SK-N-SH (cell line): ENCODE results near the gene POLL.

Experiments used
- EZH2phosphoT487 ChIP-seq: fragments of 200-600 bp; sonication (generic); IDR thresholded peaks from 2 replicates; pipeline ENCODE4 v1.6.1; 2017; ENCODE audit warnings: low read depth, mixed run types, mild to moderate bottlenecking, antibody characterized with exemption, moderate library complexity, borderline replicate concordance
- FOXM1 ChIP-seq: IDR thresholded peaks from 2 replicates; pipeline ENCODE4 v1.4.0; 2012; ENCODE audit warnings: low read depth, mild to moderate bottlenecking
- NFIC ChIP-seq: IDR thresholded peaks from 2 replicates; pipeline ENCODE4 v1.4.0; 2012; ENCODE audit warnings: borderline replicate concordance
- NRF1 ChIP-seq: IDR thresholded peaks from 2 replicates; pipeline ENCODE4 v1.6.1; 2012; ENCODE audit warnings: low read depth, mild to moderate bottlenecking, low read length
- TAF1 ChIP-seq: IDR thresholded peaks from 2 replicates; pipeline ENCODE4 v1.6.1; 2012; ENCODE audit warnings: low read depth, mild to moderate bottlenecking, low read length, moderate library complexity, borderline replicate concordance
- TF ChIP-seq, protein P1 (sequence below): fragments of 200-600 bp; sonication (generic); IDR thresholded peaks from 2 replicates; pipeline ENCODE4 v1.6.1; 2017; ENCODE audit warnings: antibody characterized with exemption, mild to moderate bottlenecking, moderate library complexity
- TF ChIP-seq, protein P2 (sequence below): IDR thresholded peaks from 2 replicates; pipeline ENCODE4 v1.4.0; 2012; ENCODE audit warnings: low read depth, borderline replicate concordance
- TF ChIP-seq, protein P3 (sequence below): fragments of 150-350 bp; IDR thresholded peaks from 2 replicates; pipeline ENCODE4 v1.6.1; 2017; ENCODE audit warnings: antibody characterized with exemption, low read length, low read depth, borderline replicate concordance
- TF ChIP-seq, protein P4 (sequence below): IDR thresholded peaks from 2 replicates; pipeline ENCODE4 v1.6.1; 2012; ENCODE audit warnings: mild to moderate bottlenecking, low read depth, low read length, moderate library complexity

DNA sequence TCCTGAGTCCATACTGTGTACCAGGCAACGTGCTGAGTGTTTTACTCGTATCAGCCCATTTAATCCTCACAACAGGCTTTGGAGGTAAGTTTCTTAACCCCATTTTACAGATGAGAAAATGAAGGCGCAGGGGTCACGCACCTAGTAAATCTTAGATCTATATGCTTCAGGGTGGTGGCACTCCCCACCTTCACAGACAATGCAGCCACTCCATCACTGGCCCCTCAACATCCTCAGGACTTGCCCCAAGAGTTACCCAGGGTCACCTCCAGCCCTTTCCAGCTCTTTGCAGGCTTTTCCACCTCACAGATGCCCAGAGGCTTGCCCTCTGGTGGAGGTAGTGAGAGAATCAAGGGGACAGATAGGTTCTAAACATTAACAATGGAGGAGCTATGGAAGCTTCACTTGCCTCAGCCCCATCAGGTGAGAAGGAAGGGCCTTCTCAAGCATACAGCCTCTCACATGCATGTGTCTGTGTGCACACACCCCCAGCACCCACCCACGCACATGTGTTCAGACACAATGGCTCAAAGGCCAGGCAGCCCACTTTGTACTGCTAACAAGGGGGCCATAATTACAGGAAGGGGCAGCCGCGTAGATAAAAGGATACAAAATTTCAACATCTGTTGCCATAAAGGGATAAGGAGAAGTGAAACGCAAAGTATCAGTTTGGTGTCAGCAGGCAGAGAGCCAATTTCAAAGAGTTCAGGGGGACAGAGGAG, 29.2 kb upstream of the POLL start:
- TF ChIP-seq, protein P1, sequence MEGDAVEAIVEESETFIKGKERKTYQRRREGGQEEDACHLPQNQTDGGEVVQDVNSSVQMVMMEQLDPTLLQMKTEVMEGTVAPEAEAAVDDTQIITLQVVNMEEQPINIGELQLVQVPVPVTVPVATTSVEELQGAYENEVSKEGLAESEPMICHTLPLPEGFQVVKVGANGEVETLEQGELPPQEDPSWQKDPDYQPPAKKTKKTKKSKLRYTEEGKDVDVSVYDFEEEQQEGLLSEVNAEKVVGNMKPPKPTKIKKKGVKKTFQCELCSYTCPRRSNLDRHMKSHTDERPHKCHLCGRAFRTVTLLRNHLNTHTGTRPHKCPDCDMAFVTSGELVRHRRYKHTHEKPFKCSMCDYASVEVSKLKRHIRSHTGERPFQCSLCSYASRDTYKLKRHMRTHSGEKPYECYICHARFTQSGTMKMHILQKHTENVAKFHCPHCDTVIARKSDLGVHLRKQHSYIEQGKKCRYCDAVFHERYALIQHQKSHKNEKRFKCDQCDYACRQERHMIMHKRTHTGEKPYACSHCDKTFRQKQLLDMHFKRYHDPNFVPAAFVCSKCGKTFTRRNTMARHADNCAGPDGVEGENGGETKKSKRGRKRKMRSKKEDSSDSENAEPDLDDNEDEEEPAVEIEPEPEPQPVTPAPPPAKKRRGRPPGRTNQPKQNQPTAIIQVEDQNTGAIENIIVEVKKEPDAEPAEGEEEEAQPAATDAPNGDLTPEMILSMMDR = no peak
- TF ChIP-seq, protein P2, sequence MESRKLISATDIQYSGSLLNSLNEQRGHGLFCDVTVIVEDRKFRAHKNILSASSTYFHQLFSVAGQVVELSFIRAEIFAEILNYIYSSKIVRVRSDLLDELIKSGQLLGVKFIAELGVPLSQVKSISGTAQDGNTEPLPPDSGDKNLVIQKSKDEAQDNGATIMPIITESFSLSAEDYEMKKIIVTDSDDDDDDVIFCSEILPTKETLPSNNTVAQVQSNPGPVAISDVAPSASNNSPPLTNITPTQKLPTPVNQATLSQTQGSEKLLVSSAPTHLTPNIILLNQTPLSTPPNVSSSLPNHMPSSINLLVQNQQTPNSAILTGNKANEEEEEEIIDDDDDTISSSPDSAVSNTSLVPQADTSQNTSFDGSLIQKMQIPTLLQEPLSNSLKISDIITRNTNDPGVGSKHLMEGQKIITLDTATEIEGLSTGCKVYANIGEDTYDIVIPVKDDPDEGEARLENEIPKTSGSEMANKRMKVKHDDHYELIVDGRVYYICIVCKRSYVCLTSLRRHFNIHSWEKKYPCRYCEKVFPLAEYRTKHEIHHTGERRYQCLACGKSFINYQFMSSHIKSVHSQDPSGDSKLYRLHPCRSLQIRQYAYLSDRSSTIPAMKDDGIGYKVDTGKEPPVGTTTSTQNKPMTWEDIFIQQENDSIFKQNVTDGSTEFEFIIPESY = no peak
- TF ChIP-seq NRF1 = no peak
- no peak for TF ChIP-seq EZH2phosphoT487
- no peak for TF ChIP-seq NFIC
- no peak for TF ChIP-seq TAF1
- TF ChIP-seq FOXM1 = no peak
- TF ChIP-seq, protein P3, sequence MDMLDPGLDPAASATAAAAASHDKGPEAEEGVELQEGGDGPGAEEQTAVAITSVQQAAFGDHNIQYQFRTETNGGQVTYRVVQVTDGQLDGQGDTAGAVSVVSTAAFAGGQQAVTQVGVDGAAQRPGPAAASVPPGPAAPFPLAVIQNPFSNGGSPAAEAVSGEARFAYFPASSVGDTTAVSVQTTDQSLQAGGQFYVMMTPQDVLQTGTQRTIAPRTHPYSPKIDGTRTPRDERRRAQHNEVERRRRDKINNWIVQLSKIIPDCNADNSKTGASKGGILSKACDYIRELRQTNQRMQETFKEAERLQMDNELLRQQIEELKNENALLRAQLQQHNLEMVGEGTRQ = no peak
- TF ChIP-seq, protein P4, sequence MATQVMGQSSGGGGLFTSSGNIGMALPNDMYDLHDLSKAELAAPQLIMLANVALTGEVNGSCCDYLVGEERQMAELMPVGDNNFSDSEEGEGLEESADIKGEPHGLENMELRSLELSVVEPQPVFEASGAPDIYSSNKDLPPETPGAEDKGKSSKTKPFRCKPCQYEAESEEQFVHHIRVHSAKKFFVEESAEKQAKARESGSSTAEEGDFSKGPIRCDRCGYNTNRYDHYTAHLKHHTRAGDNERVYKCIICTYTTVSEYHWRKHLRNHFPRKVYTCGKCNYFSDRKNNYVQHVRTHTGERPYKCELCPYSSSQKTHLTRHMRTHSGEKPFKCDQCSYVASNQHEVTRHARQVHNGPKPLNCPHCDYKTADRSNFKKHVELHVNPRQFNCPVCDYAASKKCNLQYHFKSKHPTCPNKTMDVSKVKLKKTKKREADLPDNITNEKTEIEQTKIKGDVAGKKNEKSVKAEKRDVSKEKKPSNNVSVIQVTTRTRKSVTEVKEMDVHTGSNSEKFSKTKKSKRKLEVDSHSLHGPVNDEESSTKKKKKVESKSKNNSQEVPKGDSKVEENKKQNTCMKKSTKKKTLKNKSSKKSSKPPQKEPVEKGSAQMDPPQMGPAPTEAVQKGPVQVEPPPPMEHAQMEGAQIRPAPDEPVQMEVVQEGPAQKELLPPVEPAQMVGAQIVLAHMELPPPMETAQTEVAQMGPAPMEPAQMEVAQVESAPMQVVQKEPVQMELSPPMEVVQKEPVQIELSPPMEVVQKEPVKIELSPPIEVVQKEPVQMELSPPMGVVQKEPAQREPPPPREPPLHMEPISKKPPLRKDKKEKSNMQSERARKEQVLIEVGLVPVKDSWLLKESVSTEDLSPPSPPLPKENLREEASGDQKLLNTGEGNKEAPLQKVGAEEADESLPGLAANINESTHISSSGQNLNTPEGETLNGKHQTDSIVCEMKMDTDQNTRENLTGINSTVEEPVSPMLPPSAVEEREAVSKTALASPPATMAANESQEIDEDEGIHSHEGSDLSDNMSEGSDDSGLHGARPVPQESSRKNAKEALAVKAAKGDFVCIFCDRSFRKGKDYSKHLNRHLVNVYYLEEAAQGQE = no peak
